Psoas muscle (tissue), 8 donors: Measurements from ENCODE around the gene FHDC1. TPM values are rescaled to one million over a fixed set of nuclear protein-coding genes. Genes with fewer than 3 reads are reported as not detected.

Experiments
- ATAC-seq, 4 donors: fragments of 200-7000 bp; cut with Tn5 transposase; one replicate each; pipeline ENCODE4 v1.9.1; 2020; ENCODE audit warnings: moderate library complexity in 3 of 4, mild to moderate bottlenecking in 2 of 4
- DNase-seq, 2 donors: peaks; one replicate each; pipeline ENCODE4 v3.0.0-alpha.2; 2020
- H3K27ac ChIP-seq: fragments of 200-600 bp; one replicate; pipeline ENCODE4 v1.8.0; 2022
- H3K27me3 ChIP-seq, 3 donors: fragments of 200-600 bp in 1 of 3; one replicate each; pipeline versions ENCODE4 v1.6.1 to v1.8.0; 2013 to 2022; ENCODE audit warnings: low read length in 2 of 3, mild to moderate bottlenecking in 2 of 3, moderate library complexity in 1 of 3; ENCODE audit not compliant: insufficient read depth in 3 of 3
- H3K36me3 ChIP-seq, 2 donors: fragments of 200-600 bp in 1 of 2; one replicate each; pipeline versions ENCODE4 v1.6.1 to v1.8.0; 2013 to 2022; ENCODE audit warnings: low read depth in 1 of 2, mild to moderate bottlenecking in 1 of 2, moderate library complexity in 1 of 2; ENCODE audit not compliant: insufficient read depth in 1 of 2
- H3K4me1 ChIP-seq: fragments of 200-600 bp; one replicate; pipeline ENCODE4 v1.8.0; 2022
- H3K4me3 ChIP-seq: fragments of 200-600 bp; one replicate; pipeline ENCODE4 v1.8.0; 2022; ENCODE audit warnings: mild to moderate bottlenecking
- H3K9me3 ChIP-seq: fragments of 200-600 bp; one replicate; pipeline ENCODE4 v1.8.0; 2022
- CTCF ChIP-seq: fragments of 200-600 bp; IDR thresholded peaks from one replicate; pipeline ENCODE4 v1.8.0; 2022; ENCODE audit warnings: antibody characterized with exemption
- WGBS, 3 donors: extraction: QIAGEN DNeasy Blood & Tissue Kit; methylation state at CpG; one replicate each; pipeline versions ENCODE4 v1.1.6 to v1.1.7; 2013; 5-methylcytosine and 5-hydroxymethylcytosine counted together
- intact Hi-C, 2 donors: fragments of 100-400 bp; cut with DNase I; formaldehyde crosslinking; loops; one replicate each; pipeline versions ENCODE4 v1.11.0 to v1.14.2; 2022
- long read RNA-seq, 2 donors: library from polyadenylated mRNA; unstranded; transcript quantifications; one replicate each; pipeline ENCODE4 v2.0.0, GENCODE V29; 2021
- polyA plus RNA-seq, 3 donors: library from polyadenylated mRNA; stranded (reverse); fragments of 200-250 nt; gene quantifications; one replicate each; pipeline ENCODE4 v1.2.3, GENCODE V29; 2013
- total RNA-seq, 4 donors: library from RNA; stranded (reverse); fragmentation: NEBNext Ultra II Directional in 2 of 4; extraction: Animal tissue kit (Norgen Biotek cat#: 25700) in 2 of 4; gene quantifications; one replicate each; pipeline versions ENCODE4 v1.2.1 to v1.2.4, GENCODE V29; 2021 to 2023
- donor health status: healthy with polysubstance abuse.
- donor health status: DM: no; HTN: no; CAD: no; lungs with moderate emphysema.
- donor health status: Bipolar disorder and iron deficiency.
- donor health status: healthy.
- donor health status: DM: yes; HTN: yes; CAD: no.
- donor health status: DM: no; HTN: no; CAD: no.
- donor health status: DM: no; HTN: no; CAD: no.
- donor health status: DM: yes; HTN: yes; CAD: no.

Gene FHDC1
- total RNA-seq (under 1 TPM; 0.27 to 0.54 (median 0.33) TPM), polyA plus RNA-seq (1 to 10 TPM in 1 of 3 donors, under 1 TPM in 2; 0.31 to 2.8 (median 0.52) TPM)
- long read RNA-seq, donor 1 = 0 reads
- long read RNA-seq, donor 2 = 0 reads

GRCh38 chr4:152935631-152936445 lies at the start of gene FHDC1:
Gene FHDC1 (plus strand): TSS chr4:152936323. CDS start chr4:152943058, 6,735 bp downstream.
- intact Hi-C loops = no loop called here
- peaks cover 0 to 76% (median 22%) of the 10 kb centered on the region in 3 donors for H3K27me3 ChIP-seq
- ATAC-seq = peak; percentile 31 to 70 (median 54)
- DNase-seq = peak in 1 of 2 donors; percentile 17
- TF ChIP-seq CTCF = no peak
- peaks cover 9% of the 10 kb centered on the region for H3K4me1 ChIP-seq
- H3K9me3 ChIP-seq = no peaks in the 10 kb centered on the region
- no peaks in the 10 kb centered on the region for H3K36me3 ChIP-seq
- 3 to 7% (median 5%) methylated on average over 46 to 75 of the region's 75 CpGs for WGBS, 3 donors
- H3K4me3 ChIP-seq = peak within 1 kb of the TSS; percentile 78
- no peak within 1 kb of the TSS for H3K27ac ChIP-seq

- peaks cover 9 to 43% of the 10 kb centered on the region in 2 donors for H3K36me3 ChIP-seq
- no peak overlapping the region for H3K4me3 ChIP-seq
- H3K9me3 ChIP-seq = no peaks in the 10 kb centered on the region
- ATAC-seq (no peak), DNase-seq (no peak)
- no peak for TF ChIP-seq CTCF
- WGBS, 3 donors = 94% methylated on average over 6 of the region's 6 CpGs
- H3K27ac ChIP-seq = no peak overlapping the region
- no peaks in the 10 kb centered on the region for H3K4me1 ChIP-seq
- intact Hi-C loops = no loop called here
- H3K27me3 ChIP-seq = no peaks in the 10 kb centered on the region
Observed at GRCh38 chr4:152887981-152888380, 48.1 kb upstream of the FHDC1 start.

- no peak overlapping the region for H3K4me3 ChIP-seq
- no peaks in the 10 kb centered on the region for H3K4me1 ChIP-seq
- no peak overlapping the region for H3K27ac ChIP-seq
- DNase-seq (no peak), ATAC-seq (no peak)
- intact Hi-C loops = no loop called here
- H3K27me3 ChIP-seq = no peaks in the 10 kb centered on the region
- peaks cover 7 to 23% of the 10 kb centered on the region in 2 donors for H3K36me3 ChIP-seq
- no peak for TF ChIP-seq CTCF
- no peaks in the 10 kb centered on the region for H3K9me3 ChIP-seq
- 80 to 81% (median 81%) methylated on average over 2 of the region's 2 CpGs for WGBS, 3 donors
Observed at GRCh38 chr4:152892974-152893373, 43.1 kb upstream of the FHDC1 start.

- no peak overlapping the region for H3K4me3 ChIP-seq
Observed at GRCh38 chr4:152894673-152895072, 41.5 kb upstream of the FHDC1 start.

More at GRCh38 chr4:152894673-152895072, 41.5 kb upstream of the FHDC1 start:
- TF ChIP-seq CTCF = no peak
- Histone ChIP-seq H3K9me3 (no peaks in the 10 kb centered on the region), H3K36me3 (peaks cover 4 to 10% of the 10 kb centered on the region in 2 donors), H3K27me3 (no peaks in the 10 kb centered on the region), H3K27ac (no peak overlapping the region), H3K4me1 (no peaks in the 10 kb centered on the region)
- DNase-seq (no peak), ATAC-seq (peak in 3 of 4 donors; percentile 62 to 75 (median 70))
- intact Hi-C loops = no loop called here
- WGBS, 3 donors = 87 to 95% (median 92%) methylated on average over 1 of the region's 1 CpG
